ENCODE results near the gene NOS1AP.
"Not testable (repeated sequence)": the region's sequence is repeated elsewhere in the genome, so short reads cannot be mapped to it uniquely, and the experiment has no call there.

Gene NOS1AP

DNA sequence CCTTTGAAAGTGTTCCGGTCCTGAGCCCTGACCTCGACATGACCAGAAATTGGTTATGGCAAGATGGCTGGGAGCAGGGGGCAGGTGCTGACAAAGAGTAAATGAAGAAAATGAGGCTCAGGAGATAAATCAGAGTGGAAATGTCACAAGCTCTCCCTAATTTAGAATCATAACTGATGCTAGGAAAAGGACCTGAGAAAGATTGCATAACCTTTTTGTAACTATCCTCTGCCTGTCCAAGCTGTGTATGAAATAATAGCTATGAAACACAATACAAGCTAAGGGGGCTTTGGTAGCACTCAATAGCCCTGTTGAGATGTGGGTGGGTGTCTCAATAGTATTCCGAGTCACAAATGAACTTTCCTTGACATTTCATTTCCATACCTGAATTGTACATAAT, 12.9 kb upstream of the NOS1AP start:
- no peaks in the 10 kb centered on the region for H3K27me3 Mint-ChIP-seq (ENCODE audit: low read depth)
- no peak for TF ChIP-seq CTCF (IDR thresholded peaks at IDR 0.05; ENCODE audit: unreplicated experiment in 3 of 3)
- H3K4me3 Mint-ChIP-seq, result no peak overlapping the region
- no peaks in the 10 kb centered on the region for H3K9me3 Mint-ChIP-seq
- no peaks in the 10 kb centered on the region for H3K4me1 Mint-ChIP-seq
- H3K27ac Mint-ChIP-seq, result no peak overlapping the region
- no peaks in the 10 kb centered on the region for H3K36me3 Mint-ChIP-seq (ENCODE audit: low read depth)

DNA sequence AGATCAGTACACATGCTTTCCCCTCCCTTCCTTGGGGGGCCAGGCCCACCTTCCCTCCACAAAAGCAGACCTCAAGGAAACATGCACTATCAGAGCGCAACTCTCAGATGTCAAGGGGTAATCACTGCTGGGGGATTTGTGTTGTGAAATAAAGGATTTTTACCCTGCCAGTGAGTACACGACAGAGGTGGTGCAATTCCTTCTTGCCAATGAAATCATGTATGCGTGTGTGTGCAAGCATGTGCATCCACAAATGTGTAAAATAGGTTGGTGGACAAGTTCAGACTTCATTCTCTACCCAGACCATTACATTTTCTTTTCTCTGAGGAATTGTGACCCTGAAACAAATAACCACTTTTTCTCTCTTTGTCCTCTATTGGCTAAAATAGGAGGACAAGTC, 9.8 kb upstream of the NOS1AP start:
- no peak overlapping the region for H3K4me3 Mint-ChIP-seq
- no peaks in the 10 kb centered on the region for H3K36me3 Mint-ChIP-seq (ENCODE audit: low read depth)
- H3K4me1 Mint-ChIP-seq, result peaks cover 29% of the 10 kb centered on the region
- TF ChIP-seq CTCF (IDR thresholded peaks at IDR 0.05; ENCODE audit: unreplicated experiment in 3 of 3), result no peak
- H3K27me3 Mint-ChIP-seq (ENCODE audit: low read depth), result no peaks in the 10 kb centered on the region
- no peak overlapping the region for H3K27ac Mint-ChIP-seq
- H3K9me3 Mint-ChIP-seq, result no peaks in the 10 kb centered on the region

DNA sequence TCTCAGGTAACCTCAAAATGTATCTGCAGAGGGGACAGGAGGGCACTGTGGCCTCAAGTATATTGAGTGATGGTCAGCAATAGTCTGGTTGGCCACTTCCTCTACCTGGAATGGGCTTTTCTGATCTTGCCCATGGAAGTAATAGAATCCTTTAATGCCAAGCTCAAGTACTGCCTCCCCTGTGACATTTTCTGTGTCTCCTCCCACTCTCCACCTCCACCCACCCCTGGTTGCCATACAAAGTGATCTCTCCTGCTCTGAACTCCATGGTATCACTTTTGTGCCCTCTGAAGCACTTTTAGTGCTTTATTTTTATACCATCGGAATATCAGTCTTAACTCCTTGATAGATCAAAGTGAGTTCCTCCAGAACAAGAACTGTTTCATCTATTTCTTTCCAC, 9.2 kb upstream of the NOS1AP start:
- no peak overlapping the region for H3K4me3 Mint-ChIP-seq
- peak overlapping the region in 1 of 3 experiments; percentile 7 for H3K27ac Mint-ChIP-seq
- no peak for TF ChIP-seq CTCF (IDR thresholded peaks at IDR 0.05; ENCODE audit: unreplicated experiment in 3 of 3)
- peaks cover 34% of the 10 kb centered on the region for H3K4me1 Mint-ChIP-seq
- no peaks in the 10 kb centered on the region for H3K27me3 Mint-ChIP-seq (ENCODE audit: low read depth)
- H3K36me3 Mint-ChIP-seq (ENCODE audit: low read depth), result no peaks in the 10 kb centered on the region
- H3K9me3 Mint-ChIP-seq, result no peaks in the 10 kb centered on the region

DNA sequence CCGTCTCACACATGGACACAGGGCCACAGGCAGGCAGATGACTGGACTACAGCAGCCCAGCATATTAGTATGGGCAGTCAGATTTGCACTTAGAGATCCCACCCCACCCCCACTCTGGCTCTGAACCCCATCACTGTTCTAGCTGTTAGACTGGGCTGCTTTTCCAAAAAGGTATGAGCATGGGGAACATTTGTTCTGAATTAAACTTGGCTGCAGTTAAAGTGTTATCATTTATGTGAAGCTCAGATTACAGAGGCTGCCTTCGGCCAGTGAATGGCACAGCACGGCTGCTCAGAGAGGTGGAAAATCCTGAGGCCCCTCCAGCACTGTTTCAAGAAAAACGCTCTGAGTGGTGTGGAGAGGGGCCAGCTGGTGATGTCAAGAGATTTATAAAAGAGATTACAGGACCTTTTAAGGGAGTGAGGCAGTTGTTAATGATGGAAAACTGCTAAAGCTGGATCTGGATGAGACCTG, 6.9 kb upstream of the NOS1AP start:
- no peaks in the 10 kb centered on the region for H3K36me3 Mint-ChIP-seq (ENCODE audit: low read depth)
- peaks cover 37% of the 10 kb centered on the region for H3K4me1 Mint-ChIP-seq
- H3K9me3 Mint-ChIP-seq, result no peaks in the 10 kb centered on the region

DNA sequence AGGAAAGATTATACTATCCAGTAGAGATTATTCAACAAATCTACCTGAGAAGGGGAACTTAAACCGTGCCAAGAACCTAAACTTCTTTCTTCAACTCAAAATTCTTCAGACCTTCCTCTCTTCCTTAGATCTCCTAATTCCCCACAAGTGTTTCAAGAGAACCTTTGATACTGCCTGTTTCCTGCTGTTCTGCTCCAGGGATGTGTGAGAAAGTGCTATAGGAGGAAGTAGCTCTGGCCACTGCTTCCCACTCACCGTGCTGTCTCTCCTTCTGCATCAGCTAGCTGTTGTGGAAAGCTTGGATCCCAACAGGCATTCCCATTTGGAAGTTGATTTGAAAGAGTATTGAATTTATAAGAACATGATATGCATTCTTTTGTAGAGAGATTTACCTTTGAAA, 4.5 kb upstream of the NOS1AP start:
- no peaks in the 10 kb centered on the region for H3K36me3 Mint-ChIP-seq (ENCODE audit: low read depth)
- H3K27ac Mint-ChIP-seq, result peak overlapping the region; percentile 5 to 60 (median 33)
- peaks cover 5% of the 10 kb centered on the region for H3K27me3 Mint-ChIP-seq (ENCODE audit: low read depth)
- no peak for TF ChIP-seq CTCF (IDR thresholded peaks at IDR 0.05; ENCODE audit: unreplicated experiment in 3 of 3)
- no peaks in the 10 kb centered on the region for H3K9me3 Mint-ChIP-seq
- peak overlapping the region in 1 of 3 experiments; percentile 22 for H3K4me3 Mint-ChIP-seq
- peaks cover 49% of the 10 kb centered on the region for H3K4me1 Mint-ChIP-seq

More for the DNA sequence above, 6.9 kb upstream of the NOS1AP start:
- TF ChIP-seq CTCF (IDR thresholded peaks at IDR 0.05; ENCODE audit: unreplicated experiment in 3 of 3), result no peak
- peak overlapping the region in 2 of 3 experiments; percentile 41 to 52 for H3K4me3 Mint-ChIP-seq
- H3K27ac Mint-ChIP-seq, result peak overlapping the region; percentile 68 to 88 (median 82)
- peaks cover under 1% of the 10 kb centered on the region for H3K27me3 Mint-ChIP-seq (ENCODE audit: low read depth)

GRCh38 chr1:162066836-162067235, 2.7 kb upstream of the NOS1AP start:
- not testable (repeated sequence) for H3K36me3 Mint-ChIP-seq (ENCODE audit: low read depth); H3K4me3 Mint-ChIP-seq; H3K9me3 Mint-ChIP-seq; H3K27ac Mint-ChIP-seq
- H3K4me1 Mint-ChIP-seq, result peaks cover 59% of the 10 kb centered on the region
- H3K27me3 Mint-ChIP-seq (ENCODE audit: low read depth), result peaks cover 21% of the 10 kb centered on the region

Measured in nephron (organoid).